Measurements from ENCODE around the gene DMRT3.

The DMRT3 gene

GRCh38 chr9:974031-974995 lies 2.1 kb upstream of the DMRT3 start:
- ChIA-PET CTCF (interaction anchor here (0.7 to 1.6 kb wide), 5 partner anchors 30 to 539 kb away, joined by 3 to 7 read pairs (median 6); no protein-coding TSS in a partner anchor), POLR2A (interaction anchor here (2.8 kb wide), 1 partner anchor 8 kb away, joined by 24 read pairs; no protein-coding TSS in a partner anchor)
- Histone ChIP-seq H3K36me3 (ENCODE audit: control insufficient read depth in 2 of 2, insufficient read depth in 1 of 2, low read length in 2 of 2) (no peaks in the 10 kb centered on the region), H3K4me3 (ENCODE audit: low read depth, low read length) (no peak overlapping the region), H3K9me3 (ENCODE audit: control insufficient read depth, insufficient read depth, low read depth, low read length) (no peaks in the 10 kb centered on the region), H3K4me1 (ENCODE audit: control insufficient read depth, insufficient read depth, low read length) (no peaks in the 10 kb centered on the region; the same call in 1 of the 2 replicates), H3K27ac (ENCODE audit: extremely low read depth, low read depth, low read length) (no peak overlapping the region)
- TF ChIP-seq BCL6B (tag by site-specific recombination; IDR thresholded peaks at IDR 0.05) (no peak), ZNF501 (tag by site-specific recombination; IDR thresholded peaks at IDR 0.05) (no peak), FEZF1 (tag by site-specific recombination; IDR thresholded peaks at IDR 0.05) (no peak), ZNF23 (tag by site-specific recombination; IDR thresholded peaks at IDR 0.05; ENCODE audit: borderline replicate concordance) (no peak), ZSCAN23 (tag by site-specific recombination; IDR thresholded peaks at IDR 0.05) (no peak), ZNF776 (tag by site-specific recombination; IDR thresholded peaks at IDR 0.05; ENCODE audit: borderline replicate concordance) (no peak), SETDB1 (IDR thresholded peaks at IDR 0.05; ENCODE audit: insufficient read length, low read length) (no peak), ZNF350 (tag by site-specific recombination; IDR thresholded peaks at IDR 0.05) (no peak), SP7 (tag by site-specific recombination; IDR thresholded peaks at IDR 0.05) (no peak), ZFHX2 (tag by site-specific recombination; conservative IDR thresholded peaks at IDR 0.05) (no peak)
- TF ChIP-seq, protein P1, sequence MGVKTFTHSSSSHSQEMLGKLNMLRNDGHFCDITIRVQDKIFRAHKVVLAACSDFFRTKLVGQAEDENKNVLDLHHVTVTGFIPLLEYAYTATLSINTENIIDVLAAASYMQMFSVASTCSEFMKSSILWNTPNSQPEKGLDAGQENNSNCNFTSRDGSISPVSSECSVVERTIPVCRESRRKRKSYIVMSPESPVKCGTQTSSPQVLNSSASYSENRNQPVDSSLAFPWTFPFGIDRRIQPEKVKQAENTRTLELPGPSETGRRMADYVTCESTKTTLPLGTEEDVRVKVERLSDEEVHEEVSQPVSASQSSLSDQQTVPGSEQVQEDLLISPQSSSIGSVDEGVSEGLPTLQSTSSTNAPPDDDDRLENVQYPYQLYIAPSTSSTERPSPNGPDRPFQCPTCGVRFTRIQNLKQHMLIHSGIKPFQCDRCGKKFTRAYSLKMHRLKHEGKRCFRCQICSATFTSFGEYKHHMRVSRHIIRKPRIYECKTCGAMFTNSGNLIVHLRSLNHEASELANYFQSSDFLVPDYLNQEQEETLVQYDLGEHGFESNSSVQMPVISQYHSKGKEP (tag by site-specific recombination; IDR thresholded peaks at IDR 0.05) = no peak

DNA sequence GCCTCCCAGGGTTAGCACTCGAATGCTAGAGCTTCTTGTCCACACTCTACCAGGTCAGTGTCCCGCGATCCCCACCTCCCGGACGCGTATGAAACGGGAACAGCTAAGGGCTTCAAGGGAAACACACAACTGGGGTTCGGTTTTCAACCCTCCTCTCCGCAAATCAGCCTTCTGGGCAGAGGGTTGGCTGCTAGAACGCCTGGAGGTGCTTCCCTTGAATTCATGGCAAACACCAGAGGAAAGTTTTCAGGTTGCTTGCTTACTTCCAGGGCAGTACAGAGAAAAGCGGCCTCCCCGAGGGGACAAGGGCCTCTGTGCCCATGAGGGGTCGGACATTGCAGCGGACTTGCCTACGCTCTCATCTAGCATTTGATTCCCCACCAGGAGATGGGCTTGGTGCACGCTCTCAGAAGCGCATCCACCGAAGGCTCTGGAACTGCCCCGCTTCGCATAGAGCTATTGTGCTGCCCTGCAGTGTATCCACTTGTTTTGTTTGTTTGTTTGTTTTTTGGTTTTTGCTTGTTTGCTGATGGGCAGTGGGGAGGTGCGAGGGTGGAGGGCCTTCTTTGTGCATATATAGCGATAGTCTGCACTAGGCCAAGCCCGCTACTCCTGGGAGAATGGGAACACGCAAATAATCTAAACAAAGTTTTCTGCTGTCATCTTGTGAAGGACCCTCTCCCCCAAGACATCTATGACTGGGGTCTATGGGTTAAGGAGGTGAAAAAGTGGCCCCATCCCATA lies 1.3 kb upstream of the DMRT3 start:
- CTCF ChIA-PET = interaction anchor here (0.6 to 6.2 kb wide), 7 partner anchors 22 to 95 kb away, joined by 3 to 28 read pairs (median 6); no protein-coding TSS in a partner anchor
- POLR2A ChIA-PET = interaction anchor here (1.6 to 2.8 kb wide), 3 partner anchors 8 to 47 kb away, joined by 5 to 24 read pairs (median 8); no protein-coding TSS in a partner anchor
- no peaks in the 10 kb centered on the region; the same call in 1 of the 2 replicates for H3K4me1 ChIP-seq (ENCODE audit: control insufficient read depth, insufficient read depth, low read length)

More for the DNA sequence above, 1.3 kb upstream of the DMRT3 start:
- TF ChIP-seq ZNF24 (tag by site-specific recombination; IDR thresholded peaks at IDR 0.05) (no peak), ZNF600 (tag by site-specific recombination; IDR thresholded peaks at IDR 0.05) (no peak), KLF7 (tag by site-specific recombination; IDR thresholded peaks at IDR 0.05; ENCODE audit: borderline replicate concordance) (no peak), SCRT2 (tag by site-specific recombination; IDR thresholded peaks at IDR 0.05) (no peak), ZNF16 (tag by site-specific recombination; IDR thresholded peaks at IDR 0.05; ENCODE audit: low read depth) (no peak), ZFP41 (tag by site-specific recombination; IDR thresholded peaks at IDR 0.05; ENCODE audit: borderline replicate concordance) (no peak), SP7 (tag by site-specific recombination; IDR thresholded peaks at IDR 0.05) (no peak), ZNF660 (tag by site-specific recombination; IDR thresholded peaks at IDR 0.05) (no peak), BCL11A (tag by site-specific recombination; IDR thresholded peaks at IDR 0.05; ENCODE audit: low read depth) (no peak)
- TF ChIP-seq, protein P2, sequence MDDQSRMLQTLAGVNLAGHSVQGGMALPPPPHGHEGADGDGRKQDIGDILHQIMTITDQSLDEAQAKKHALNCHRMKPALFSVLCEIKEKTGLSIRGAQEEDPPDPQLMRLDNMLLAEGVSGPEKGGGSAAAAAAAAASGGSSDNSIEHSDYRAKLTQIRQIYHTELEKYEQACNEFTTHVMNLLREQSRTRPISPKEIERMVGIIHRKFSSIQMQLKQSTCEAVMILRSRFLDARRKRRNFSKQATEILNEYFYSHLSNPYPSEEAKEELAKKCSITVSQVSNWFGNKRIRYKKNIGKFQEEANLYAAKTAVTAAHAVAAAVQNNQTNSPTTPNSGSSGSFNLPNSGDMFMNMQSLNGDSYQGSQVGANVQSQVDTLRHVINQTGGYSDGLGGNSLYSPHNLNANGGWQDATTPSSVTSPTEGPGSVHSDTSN (CRISPR knock-in tag; IDR thresholded peaks at IDR 0.05) = no peak
- TF ChIP-seq, protein P3, sequence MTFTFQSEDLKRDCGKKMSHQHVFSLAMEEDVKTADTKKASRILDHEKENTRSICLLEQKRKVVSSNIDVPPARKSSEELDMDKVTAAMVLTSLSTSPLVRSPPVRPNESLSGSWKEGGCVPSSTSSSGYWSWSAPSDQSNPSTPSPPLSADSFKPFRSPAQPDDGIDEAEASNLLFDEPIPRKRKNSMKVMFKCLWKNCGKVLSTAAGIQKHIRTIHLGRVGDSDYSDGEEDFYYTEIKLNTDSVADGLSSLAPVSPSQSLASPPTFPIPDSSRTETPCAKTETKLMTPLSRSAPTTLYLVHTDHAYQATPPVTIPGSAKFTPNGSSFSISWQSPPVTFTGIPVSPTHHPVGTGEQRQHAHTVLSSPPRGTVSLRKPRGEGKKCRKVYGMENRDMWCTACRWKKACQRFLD (tag by site-specific recombination; IDR thresholded peaks at IDR 0.05) = no peak
- TF ChIP-seq, protein P1 (tag by site-specific recombination; IDR thresholded peaks at IDR 0.05) = no peak
- TF ChIP-seq, protein P4, sequence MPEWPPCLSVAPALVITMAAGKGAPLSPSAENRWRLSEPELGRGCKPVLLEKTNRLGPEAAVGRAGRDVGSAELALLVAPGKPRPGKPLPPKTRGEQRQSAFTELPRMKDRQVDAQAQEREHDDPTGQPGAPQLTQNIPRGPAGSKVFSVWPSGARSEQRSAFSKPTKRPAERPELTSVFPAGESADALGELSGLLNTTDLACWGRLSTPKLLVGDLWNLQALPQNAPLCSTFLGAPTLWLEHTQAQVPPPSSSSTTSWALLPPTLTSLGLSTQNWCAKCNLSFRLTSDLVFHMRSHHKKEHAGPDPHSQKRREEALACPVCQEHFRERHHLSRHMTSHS (tag by site-specific recombination; IDR thresholded peaks at IDR 0.05) = no peak
- Histone ChIP-seq H3K4me3 (ENCODE audit: low read depth, low read length) (no peak overlapping the region), H3K36me3 (ENCODE audit: control insufficient read depth in 2 of 2, insufficient read depth in 1 of 2, low read length in 2 of 2) (no peaks in the 10 kb centered on the region), H3K9me3 (ENCODE audit: control insufficient read depth, insufficient read depth, low read depth, low read length) (no peaks in the 10 kb centered on the region), H3K27ac (ENCODE audit: extremely low read depth, low read depth, low read length) (no peak overlapping the region)
